Right atrium auricular region (tissue), 2 donors: Measurements from ENCODE around the gene TK1. TPM values are rescaled to one million over a fixed set of nuclear protein-coding genes. Genes with fewer than 3 reads are reported as not detected.

ENCODE experiments used
- DNase-seq: peaks from one replicate; pipeline ENCODE4 v3.0.0-alpha.2; 2019; ENCODE audit warnings: low spot score
- H3K27ac ChIP-seq, 2 donors: fragments of 200-600 bp; sonication (generic); 1 replicate in 1 of 2; 2 replicates in 1 of 2; pipeline ENCODE4 v1.5.1; 2016 to 2019
- H3K27me3 ChIP-seq, 2 donors: fragments of 200-600 bp; sonication (generic); one replicate each; pipeline versions ENCODE4 v1.5.1 to v1.6.0; 2017 to 2019
- H3K36me3 ChIP-seq: fragments of 200-600 bp; sonication (generic); one replicate; pipeline ENCODE4 v1.5.1; 2016
- H3K4me1 ChIP-seq, 2 donors: fragments of 200-600 bp; sonication (generic); one replicate each; pipeline versions ENCODE4 v1.5.1 to v1.6.0; 2017 to 2019
- H3K4me3 ChIP-seq, 2 donors: fragments of 200-600 bp; sonication (generic); 1 replicate in 1 of 2; 2 replicates in 1 of 2; pipeline ENCODE4 v1.5.1; 2017 to 2019; ENCODE audit warnings: mild to moderate bottlenecking in 1 of 2, moderate library complexity in 1 of 2
- H3K9me3 ChIP-seq, 2 donors: fragments of 200-600 bp; sonication (generic); one replicate each; pipeline ENCODE4 v1.5.1; 2019
- total RNA-seq, 2 donors: library from RNA; depleted of rRNA; stranded (reverse); fragments of >200 nt; gene quantifications; one replicate each; pipeline ENCODE4 v1.1.0, GENCODE V29; 2016
- TF ChIP-seq, protein P1 (sequence below), 2 donors: fragments of 200-600 bp; sonication (generic); IDR thresholded peaks; one replicate each; pipeline ENCODE4 v1.5.1; 2019; ENCODE audit warnings: antibody characterized with exemption in 2 of 2

TK1 gene
- total RNA-seq, 2 donors from 2014 or later: 2.2 TPM

DNA sequence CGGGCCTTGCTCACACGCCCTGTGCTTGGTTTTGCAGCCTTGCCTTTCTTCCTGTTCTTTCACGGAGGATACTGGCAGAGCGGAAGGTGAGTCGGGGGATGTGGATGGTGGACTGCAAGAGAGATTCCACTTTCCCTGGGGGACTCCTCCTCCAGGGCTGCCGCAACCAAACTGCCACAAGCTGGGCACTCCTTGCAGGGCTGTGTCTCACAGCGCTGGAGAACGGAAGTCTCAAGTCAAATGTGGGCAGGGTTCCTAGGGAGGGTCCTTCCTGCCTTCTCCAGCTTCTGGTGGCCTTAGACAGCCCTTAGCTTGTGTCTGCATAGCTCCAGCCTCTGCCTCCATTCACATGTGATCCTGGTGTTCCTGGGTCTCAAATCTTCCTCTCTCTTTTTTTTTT lies 15.8 kb upstream of the TK1 start:
- Histone ChIP-seq H3K9me3 (no peaks in the 10 kb centered on the region), H3K27me3 (no peaks in the 10 kb centered on the region), H3K4me3 (no peak overlapping the region), H3K27ac (no peak overlapping the region), H3K4me1 (no peaks in the 10 kb centered on the region), H3K36me3 (peaks cover 21% of the 10 kb centered on the region)
- DNase-seq: no peak
- TF ChIP-seq, protein P1, sequence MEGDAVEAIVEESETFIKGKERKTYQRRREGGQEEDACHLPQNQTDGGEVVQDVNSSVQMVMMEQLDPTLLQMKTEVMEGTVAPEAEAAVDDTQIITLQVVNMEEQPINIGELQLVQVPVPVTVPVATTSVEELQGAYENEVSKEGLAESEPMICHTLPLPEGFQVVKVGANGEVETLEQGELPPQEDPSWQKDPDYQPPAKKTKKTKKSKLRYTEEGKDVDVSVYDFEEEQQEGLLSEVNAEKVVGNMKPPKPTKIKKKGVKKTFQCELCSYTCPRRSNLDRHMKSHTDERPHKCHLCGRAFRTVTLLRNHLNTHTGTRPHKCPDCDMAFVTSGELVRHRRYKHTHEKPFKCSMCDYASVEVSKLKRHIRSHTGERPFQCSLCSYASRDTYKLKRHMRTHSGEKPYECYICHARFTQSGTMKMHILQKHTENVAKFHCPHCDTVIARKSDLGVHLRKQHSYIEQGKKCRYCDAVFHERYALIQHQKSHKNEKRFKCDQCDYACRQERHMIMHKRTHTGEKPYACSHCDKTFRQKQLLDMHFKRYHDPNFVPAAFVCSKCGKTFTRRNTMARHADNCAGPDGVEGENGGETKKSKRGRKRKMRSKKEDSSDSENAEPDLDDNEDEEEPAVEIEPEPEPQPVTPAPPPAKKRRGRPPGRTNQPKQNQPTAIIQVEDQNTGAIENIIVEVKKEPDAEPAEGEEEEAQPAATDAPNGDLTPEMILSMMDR (IDR thresholded peaks at IDR 0.05): no peak

DNA sequence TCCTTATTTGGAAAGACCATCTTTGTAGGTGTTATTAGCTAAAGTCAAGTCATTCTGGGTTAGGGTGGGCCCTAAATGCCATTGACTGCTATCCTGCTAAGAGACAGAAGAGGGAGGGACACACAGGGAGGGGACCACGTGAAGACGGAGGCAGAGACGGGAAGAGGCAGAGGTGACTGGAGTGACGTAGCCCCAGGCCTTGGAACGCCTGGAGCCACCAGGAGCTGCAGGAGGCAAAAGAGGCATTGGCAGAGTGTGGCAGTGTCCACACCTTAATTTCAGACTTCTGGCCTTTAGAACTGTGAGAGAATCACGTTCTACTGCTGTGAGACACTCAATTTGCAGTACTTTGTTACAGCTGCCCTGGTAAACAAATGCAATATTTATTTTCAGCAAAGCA lies 13.6 kb upstream of the TK1 start:
- H3K27me3 ChIP-seq: no peaks in the 10 kb centered on the region
- no peak for DNase-seq
- H3K4me1 ChIP-seq: no peaks in the 10 kb centered on the region
- H3K4me3 ChIP-seq: no peak overlapping the region
- H3K36me3 ChIP-seq: peaks cover 33% of the 10 kb centered on the region
- TF ChIP-seq, protein P1 (IDR thresholded peaks at IDR 0.05): no peak
- no peaks in the 10 kb centered on the region for H3K9me3 ChIP-seq
- H3K27ac ChIP-seq: no peak overlapping the region

DNA sequence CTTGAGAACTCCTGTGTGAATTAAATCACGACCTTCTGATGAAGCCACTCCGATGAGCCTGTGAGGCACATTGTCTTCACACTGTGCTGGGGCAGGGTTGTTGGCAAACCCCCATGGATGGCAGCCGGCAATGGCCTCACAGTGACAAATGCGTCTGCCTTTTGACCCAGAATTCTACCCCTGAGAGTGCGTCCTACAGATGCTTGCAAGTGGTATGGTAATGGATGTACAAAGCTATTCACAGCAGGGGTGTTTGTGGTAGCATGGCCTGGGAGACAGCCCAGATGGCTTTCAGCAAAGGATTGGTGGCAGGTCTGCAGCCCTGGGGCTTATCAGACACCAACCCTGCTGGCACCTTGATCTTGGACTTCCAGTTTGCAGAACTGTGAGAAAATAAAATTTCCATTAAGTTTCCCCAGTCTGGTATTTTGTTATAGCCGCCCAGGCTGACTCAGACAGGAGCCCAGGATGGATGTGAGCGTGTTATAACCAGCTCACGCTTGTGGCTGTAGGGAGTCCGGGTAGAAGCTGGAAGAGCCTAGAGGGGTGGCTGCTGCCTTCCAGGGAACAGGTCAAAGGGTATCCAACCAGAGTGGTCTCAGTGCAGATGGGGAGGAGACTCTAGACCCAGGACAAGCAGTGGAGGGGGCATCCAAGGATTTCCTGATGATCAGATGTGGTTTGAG lies 10.4 kb upstream of the TK1 start:
- Histone ChIP-seq H3K27me3 (no peaks in the 10 kb centered on the region), H3K4me1 (no peaks in the 10 kb centered on the region), H3K36me3 (peaks cover 33% of the 10 kb centered on the region), H3K4me3 (no peak overlapping the region), H3K27ac (no peak overlapping the region), H3K9me3 (no peaks in the 10 kb centered on the region)
- no peak for DNase-seq
- TF ChIP-seq, protein P1 (IDR thresholded peaks at IDR 0.05): no peak

DNA sequence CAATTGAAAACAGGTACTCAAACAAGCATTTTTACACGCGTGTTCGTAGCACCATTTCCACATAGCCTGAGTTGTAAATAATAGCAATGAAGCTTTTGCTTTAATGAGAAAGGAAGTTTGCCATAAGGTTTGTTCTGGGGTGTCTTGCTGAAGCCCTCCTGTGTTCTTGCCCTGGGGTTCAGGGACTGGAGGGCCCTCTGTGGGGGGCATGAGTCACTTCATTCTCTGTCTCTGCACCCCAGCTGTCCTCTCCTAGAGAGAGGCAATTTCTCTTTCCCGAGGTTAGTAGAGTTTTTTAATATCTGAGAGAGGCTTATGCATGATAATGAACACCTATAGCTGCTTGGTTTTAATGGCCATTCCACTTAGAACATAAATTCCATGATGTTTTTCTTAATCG lies 9.9 kb upstream of the TK1 start:
- no peaks in the 10 kb centered on the region for H3K4me1 ChIP-seq
- H3K27me3 ChIP-seq: no peaks in the 10 kb centered on the region
- H3K27ac ChIP-seq: no peak overlapping the region
- H3K4me3 ChIP-seq: no peak overlapping the region
- H3K36me3 ChIP-seq: peaks cover 37% of the 10 kb centered on the region
- no peaks in the 10 kb centered on the region for H3K9me3 ChIP-seq
- TF ChIP-seq, protein P1 (IDR thresholded peaks at IDR 0.05): no peak
- no peak for DNase-seq

DNA sequence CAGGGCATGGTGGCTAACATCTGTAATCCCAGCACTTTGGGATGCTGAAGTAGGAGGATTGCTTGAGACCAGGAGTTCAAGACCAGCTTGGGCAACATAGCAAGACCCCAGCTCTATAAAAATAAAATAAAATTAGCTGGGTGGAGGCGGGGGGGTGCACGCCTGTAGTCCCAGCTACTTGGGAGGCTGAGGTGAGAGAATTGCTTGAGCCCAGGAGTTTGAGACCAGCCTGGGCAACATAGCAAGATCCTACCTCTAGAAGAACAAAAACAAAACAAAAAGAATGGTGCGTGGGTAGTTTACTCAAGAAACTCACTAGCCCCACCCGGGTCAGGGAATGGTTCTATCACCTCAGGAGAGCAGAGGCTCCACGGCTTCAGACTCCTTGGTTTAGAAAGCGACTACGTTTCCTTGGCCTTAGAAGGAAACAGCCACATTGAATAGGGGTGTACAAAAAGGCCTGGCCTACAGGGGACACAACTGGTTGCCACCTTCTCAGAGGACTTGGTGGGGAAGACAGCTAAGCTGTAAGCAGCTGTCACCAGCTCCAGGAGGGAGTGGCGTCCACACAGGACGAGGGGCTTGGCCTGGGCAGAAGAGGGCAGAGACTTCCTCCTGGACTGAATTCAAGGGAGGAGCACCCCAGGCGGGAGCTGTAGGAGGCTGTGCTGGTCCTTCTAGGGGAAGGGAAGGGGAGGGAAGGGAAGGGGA lies 716 bp downstream of the TK1 start:
- TF ChIP-seq, protein P1 (IDR thresholded peaks at IDR 0.05): no peak
- Histone ChIP-seq H3K9me3 (no peaks in the 10 kb centered on the region), H3K4me3 (peak overlapping the region in 1 of 2 donors; percentile 61), H3K4me1 (peaks cover 0 to 28% of the 10 kb centered on the region in 2 donors), H3K27me3 (no peaks in the 10 kb centered on the region), H3K27ac (peak overlapping the region; percentile 35 to 79), H3K36me3 (peaks cover 2% of the 10 kb centered on the region)
- no peak for DNase-seq
